ENCODE data around the gene PTS.

- TF ChIP-seq, protein P1, sequence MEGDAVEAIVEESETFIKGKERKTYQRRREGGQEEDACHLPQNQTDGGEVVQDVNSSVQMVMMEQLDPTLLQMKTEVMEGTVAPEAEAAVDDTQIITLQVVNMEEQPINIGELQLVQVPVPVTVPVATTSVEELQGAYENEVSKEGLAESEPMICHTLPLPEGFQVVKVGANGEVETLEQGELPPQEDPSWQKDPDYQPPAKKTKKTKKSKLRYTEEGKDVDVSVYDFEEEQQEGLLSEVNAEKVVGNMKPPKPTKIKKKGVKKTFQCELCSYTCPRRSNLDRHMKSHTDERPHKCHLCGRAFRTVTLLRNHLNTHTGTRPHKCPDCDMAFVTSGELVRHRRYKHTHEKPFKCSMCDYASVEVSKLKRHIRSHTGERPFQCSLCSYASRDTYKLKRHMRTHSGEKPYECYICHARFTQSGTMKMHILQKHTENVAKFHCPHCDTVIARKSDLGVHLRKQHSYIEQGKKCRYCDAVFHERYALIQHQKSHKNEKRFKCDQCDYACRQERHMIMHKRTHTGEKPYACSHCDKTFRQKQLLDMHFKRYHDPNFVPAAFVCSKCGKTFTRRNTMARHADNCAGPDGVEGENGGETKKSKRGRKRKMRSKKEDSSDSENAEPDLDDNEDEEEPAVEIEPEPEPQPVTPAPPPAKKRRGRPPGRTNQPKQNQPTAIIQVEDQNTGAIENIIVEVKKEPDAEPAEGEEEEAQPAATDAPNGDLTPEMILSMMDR (IDR thresholded peaks at IDR 0.05; ENCODE audit: poor library complexity, severe bottlenecking), result no peak
- TF ChIP-seq POLR2AphosphoS5 (IDR thresholded peaks at IDR 0.05), result no peak
- no peak for TF ChIP-seq EZH2 (IDR thresholded peaks at IDR 0.05; ENCODE audit: borderline replicate concordance, insufficient read depth, low read length, poor library complexity, severe bottlenecking)
Measured at GRCh38 chr11:112222303-112222702, 3.9 kb upstream of the PTS start.
